Measurements from ENCODE around the gene MLYCD.

DNA sequence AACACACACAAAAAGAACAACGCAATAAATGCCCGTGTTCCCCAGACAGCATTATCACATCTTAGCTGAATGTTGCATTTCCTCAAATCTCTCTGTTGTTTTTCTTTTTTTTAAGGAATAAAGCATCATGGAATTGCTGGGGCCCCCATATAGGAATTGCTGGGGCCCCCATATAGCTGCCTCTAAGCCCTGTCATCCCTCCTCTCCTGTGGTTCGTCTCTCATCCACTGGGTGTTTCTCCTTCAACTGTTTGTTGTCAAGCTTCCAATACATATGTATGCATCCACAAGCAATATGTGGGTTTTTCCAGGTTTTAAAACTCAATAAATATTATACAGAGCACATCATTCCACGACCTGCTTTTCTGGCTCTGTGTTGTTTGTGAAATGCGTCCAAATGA, 48.0 kb upstream of the MLYCD start:
- TF ChIP-seq, protein P1, sequence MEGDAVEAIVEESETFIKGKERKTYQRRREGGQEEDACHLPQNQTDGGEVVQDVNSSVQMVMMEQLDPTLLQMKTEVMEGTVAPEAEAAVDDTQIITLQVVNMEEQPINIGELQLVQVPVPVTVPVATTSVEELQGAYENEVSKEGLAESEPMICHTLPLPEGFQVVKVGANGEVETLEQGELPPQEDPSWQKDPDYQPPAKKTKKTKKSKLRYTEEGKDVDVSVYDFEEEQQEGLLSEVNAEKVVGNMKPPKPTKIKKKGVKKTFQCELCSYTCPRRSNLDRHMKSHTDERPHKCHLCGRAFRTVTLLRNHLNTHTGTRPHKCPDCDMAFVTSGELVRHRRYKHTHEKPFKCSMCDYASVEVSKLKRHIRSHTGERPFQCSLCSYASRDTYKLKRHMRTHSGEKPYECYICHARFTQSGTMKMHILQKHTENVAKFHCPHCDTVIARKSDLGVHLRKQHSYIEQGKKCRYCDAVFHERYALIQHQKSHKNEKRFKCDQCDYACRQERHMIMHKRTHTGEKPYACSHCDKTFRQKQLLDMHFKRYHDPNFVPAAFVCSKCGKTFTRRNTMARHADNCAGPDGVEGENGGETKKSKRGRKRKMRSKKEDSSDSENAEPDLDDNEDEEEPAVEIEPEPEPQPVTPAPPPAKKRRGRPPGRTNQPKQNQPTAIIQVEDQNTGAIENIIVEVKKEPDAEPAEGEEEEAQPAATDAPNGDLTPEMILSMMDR (IDR thresholded peaks at IDR 0.05), result no peak
- no peak for TF ChIP-seq POLR2A (IDR thresholded peaks at IDR 0.05)
